Ascending aorta (tissue), 2 donors: ENCODE results near the gene NFASC. TPM values are rescaled to one million over a fixed set of nuclear protein-coding genes. Genes with fewer than 3 reads are reported as not detected.

Experiments
- DNase-seq, 2 donors: peaks; one replicate each; pipeline ENCODE4 v3.0.0-alpha.2; 2019; ENCODE audit warnings: low spot score in 2 of 2
- H3K27ac ChIP-seq, 2 donors: fragments of 200-600 bp; sonication (generic); one replicate each; pipeline ENCODE4 v1.5.1; 2016 to 2017; ENCODE audit warnings: mild to moderate bottlenecking in 1 of 2
- H3K27me3 ChIP-seq: fragments of 200-600 bp; sonication (generic); one replicate; pipeline ENCODE4 v1.5.1; 2017
- H3K36me3 ChIP-seq, 2 donors: fragments of 200-600 bp; sonication (generic); one replicate each; pipeline ENCODE4 v1.5.1; 2016
- H3K4me1 ChIP-seq, 2 donors: fragments of 200-600 bp; sonication (generic); one replicate each; pipeline ENCODE4 v1.5.1; 2016 to 2017; ENCODE audit warnings: mild to moderate bottlenecking in 1 of 2
- H3K4me3 ChIP-seq, 2 donors: fragments of 200-600 bp; sonication (generic); one replicate each; pipeline ENCODE4 v1.5.1; 2016 to 2017; ENCODE audit warnings: mild to moderate bottlenecking in 1 of 2
- H3K9me3 ChIP-seq, 2 donors: fragments of 200-600 bp; sonication (generic); one replicate each; pipeline ENCODE4 v1.5.1; 2016
- CTCF ChIP-seq, 3 experiments: fragments of 200-600 bp in 2 of 3; fragments of 450-650 bp in 1 of 3; sonication (generic) in 2 of 3; IDR thresholded peaks; one replicate each; pipeline ENCODE4 v1.5.1; 2016 to 2019; ENCODE audit warnings: antibody characterized with exemption in 3 of 3, mild to moderate bottlenecking in 1 of 3, moderate library complexity in 1 of 3
- intact Hi-C: fragments of 100-400 bp; cut with DNase I; formaldehyde crosslinking; loops from one replicate; pipeline ENCODE4 v1.15.1; 2023
- total RNA-seq: library from RNA; depleted of rRNA; stranded (reverse); fragments of >200 nt; gene quantifications from one replicate; pipeline ENCODE4 v1.1.0, GENCODE V29; 2016

The NFASC gene
- total RNA-seq, 1 donor from 2014 or later: 44.0 TPM

GRCh38 chr1:204842892-204843291 is 27.8 kb upstream of the NFASC start:
- DNase-seq: no peak
- H3K4me1 ChIP-seq: no peaks in the 10 kb centered on the region
- intact Hi-C loops: no loop called here
- no peak overlapping the region for H3K27ac ChIP-seq
- no peak overlapping the region for H3K4me3 ChIP-seq
- TF ChIP-seq CTCF (IDR thresholded peaks at IDR 0.05): no peak
- H3K9me3 ChIP-seq: no peaks in the 10 kb centered on the region
- no peaks in the 10 kb centered on the region for H3K36me3 ChIP-seq
- no peaks in the 10 kb centered on the region for H3K27me3 ChIP-seq

- intact Hi-C loops: no loop called here
- Histone ChIP-seq H3K9me3 (no peaks in the 10 kb centered on the region), H3K27ac (no peak overlapping the region), H3K4me3 (no peak overlapping the region), H3K27me3 (no peaks in the 10 kb centered on the region), H3K4me1 (no peaks in the 10 kb centered on the region), H3K36me3 (no peaks in the 10 kb centered on the region)
- no peak for TF ChIP-seq CTCF (IDR thresholded peaks at IDR 0.05)
- DNase-seq: no peak
These were observed 24.1 kb upstream of the NFASC start for GRCh38 chr1:204846546-204846945.

GRCh38 chr1:204848579-204848978 is 22.1 kb upstream of the NFASC start:
- Histone ChIP-seq H3K36me3 (no peaks in the 10 kb centered on the region), H3K4me1 (no peaks in the 10 kb centered on the region), H3K4me3 (no peak overlapping the region), H3K27ac (no peak overlapping the region), H3K9me3 (no peaks in the 10 kb centered on the region), H3K27me3 (no peaks in the 10 kb centered on the region)
- intact Hi-C loops: no loop called here
- no peak for TF ChIP-seq CTCF (IDR thresholded peaks at IDR 0.05)
- DNase-seq: no peak

- TF ChIP-seq CTCF (IDR thresholded peaks at IDR 0.05): no peak
- Histone ChIP-seq H3K27me3 (no peaks in the 10 kb centered on the region), H3K4me1 (no peaks in the 10 kb centered on the region)
These were observed 17.8 kb upstream of the NFASC start for GRCh38 chr1:204852854-204853253.

GRCh38 chr1:204853436-204853835 is 17.2 kb upstream of the NFASC start:
- H3K27ac ChIP-seq: no peak overlapping the region
- no peak for TF ChIP-seq CTCF (IDR thresholded peaks at IDR 0.05)
- no peaks in the 10 kb centered on the region for H3K4me1 ChIP-seq
- no peaks in the 10 kb centered on the region for H3K36me3 ChIP-seq
- H3K27me3 ChIP-seq: no peaks in the 10 kb centered on the region
- H3K9me3 ChIP-seq: no peaks in the 10 kb centered on the region
- no peak overlapping the region for H3K4me3 ChIP-seq
- intact Hi-C loops: no loop called here
- DNase-seq: no peak

More at GRCh38 chr1:204852854-204853253, 17.8 kb upstream of the NFASC start:
- DNase-seq: no peak
- H3K36me3 ChIP-seq: no peaks in the 10 kb centered on the region
- H3K9me3 ChIP-seq: no peaks in the 10 kb centered on the region
- H3K27ac ChIP-seq: no peak overlapping the region
- intact Hi-C loops: no loop called here
- H3K4me3 ChIP-seq: no peak overlapping the region

GRCh38 chr1:204854286-204854685 is 16.4 kb upstream of the NFASC start:
- Histone ChIP-seq H3K27ac (no peak overlapping the region), H3K36me3 (no peaks in the 10 kb centered on the region), H3K4me1 (no peaks in the 10 kb centered on the region), H3K4me3 (no peak overlapping the region), H3K9me3 (no peaks in the 10 kb centered on the region), H3K27me3 (no peaks in the 10 kb centered on the region)
- TF ChIP-seq CTCF (IDR thresholded peaks at IDR 0.05): no peak
- intact Hi-C loops: no loop called here
- no peak for DNase-seq
